PC-9 (cell line): ENCODE data around the gene GMDS.

Experiments used
- CTCF ChIP-seq: fragments of 200-600 bp; sonication (generic); conservative IDR thresholded peaks from 2 replicates; pipeline ENCODE4 v1.6.1; 2017; ENCODE audit warnings: mixed run types, antibody characterized with exemption, mild to moderate bottlenecking, moderate library complexity
- EZH2 ChIP-seq: fragments of 200-600 bp; sonication (generic); IDR thresholded peaks from 2 replicates; pipeline ENCODE4 v1.8.0; 2017; ENCODE audit warnings: antibody characterized with exemption, low read depth

- TF ChIP-seq EZH2 (no peak), CTCF (no peak)
Measured at GRCh38 chr6:2205396-2205795, 40.0 kb downstream of the GMDS start.
